Fibroblast of lung (primary cell): Measurements from ENCODE around the gene C3orf20.

Experiments used
- CTCF ChIP-seq, 2 donors: IDR thresholded peaks in 1 of 2; conservative IDR thresholded peaks in 1 of 2; 1 replicate in 1 of 2; 2 replicates in 1 of 2; pipeline ENCODE4 v1.5.1; 2011 to 2012; ENCODE audit warnings: low read length in 2 of 2, control low read depth in 1 of 2, inconsistent platforms in 1 of 2, low read depth in 1 of 2, mild to moderate bottlenecking in 1 of 2
- EZH2 ChIP-seq: IDR thresholded peaks from 2 replicates; pipeline ENCODE4 v1.5.1; 2012; ENCODE audit warnings: low read length, control low read depth, mild to moderate bottlenecking; ENCODE audit errors: missing control alignments

- no peak for TF ChIP-seq EZH2
- no peak for TF ChIP-seq CTCF (conservative IDR thresholded peaks at IDR 0.05 in 1 of 2, IDR thresholded peaks at IDR 0.05 in 1 of 2; ENCODE audit: low read depth in 1 of 2, low read length in 2 of 2)
These were observed 1.9 kb downstream of the C3orf20 start for GRCh38 chr3:14676881-14677280.
